HCT116 (cell line): ENCODE measurements around the gene DNAJC5.

Source experiments
- CBX3 ChIP-seq: IDR thresholded peaks from 2 replicates; pipeline ENCODE4 v1.6.1; 2012; ENCODE audit warnings: low read depth
- ELF1 ChIP-seq: IDR thresholded peaks from 2 replicates; pipeline ENCODE4 v1.6.1; 2012; ENCODE audit warnings: low read depth, borderline replicate concordance
- EZH2 ChIP-seq: fragments of 200-600 bp; sonication (generic); IDR thresholded peaks from 2 replicates; pipeline ENCODE4 v1.6.1; 2017; ENCODE audit warnings: antibody characterized with exemption, mixed run types
- YY1 ChIP-seq: IDR thresholded peaks from 2 replicates; pipeline ENCODE4 v1.6.1; 2011; ENCODE audit warnings: low read length, low read depth, moderate library complexity, mild to moderate bottlenecking; ENCODE audit not compliant: insufficient replicate concordance; ENCODE audit errors: extremely low read depth
- ZBTB33 ChIP-seq: IDR thresholded peaks from 2 replicates; pipeline ENCODE4 v1.6.1; 2011; ENCODE audit warnings: mild to moderate bottlenecking, low read length, moderate library complexity; ENCODE audit not compliant: insufficient replicate concordance; ENCODE audit errors: extremely low read depth
- TF ChIP-seq, protein P1 (sequence below), 3 experiments: fragments of 200-600 bp in 1 of 3; sonication (generic) in 1 of 3; IDR thresholded peaks in 2 of 3; conservative IDR thresholded peaks in 1 of 3; 2 replicates each; pipeline ENCODE4 v1.5.1; 2012 to 2017; ENCODE audit warnings: low read depth in 2 of 3, low read length in 2 of 3, antibody characterized with exemption in 1 of 3, borderline replicate concordance in 1 of 3, control low read depth in 1 of 3, mild to moderate bottlenecking in 1 of 3, mixed read lengths in 1 of 3, mixed run types in 1 of 3, moderate library complexity in 1 of 3; ENCODE audit not compliant: insufficient read depth in 1 of 3
- TF ChIP-seq, protein P2 (sequence below): IDR thresholded peaks from 2 replicates; pipeline ENCODE4 v1.6.1; 2012

DNA sequence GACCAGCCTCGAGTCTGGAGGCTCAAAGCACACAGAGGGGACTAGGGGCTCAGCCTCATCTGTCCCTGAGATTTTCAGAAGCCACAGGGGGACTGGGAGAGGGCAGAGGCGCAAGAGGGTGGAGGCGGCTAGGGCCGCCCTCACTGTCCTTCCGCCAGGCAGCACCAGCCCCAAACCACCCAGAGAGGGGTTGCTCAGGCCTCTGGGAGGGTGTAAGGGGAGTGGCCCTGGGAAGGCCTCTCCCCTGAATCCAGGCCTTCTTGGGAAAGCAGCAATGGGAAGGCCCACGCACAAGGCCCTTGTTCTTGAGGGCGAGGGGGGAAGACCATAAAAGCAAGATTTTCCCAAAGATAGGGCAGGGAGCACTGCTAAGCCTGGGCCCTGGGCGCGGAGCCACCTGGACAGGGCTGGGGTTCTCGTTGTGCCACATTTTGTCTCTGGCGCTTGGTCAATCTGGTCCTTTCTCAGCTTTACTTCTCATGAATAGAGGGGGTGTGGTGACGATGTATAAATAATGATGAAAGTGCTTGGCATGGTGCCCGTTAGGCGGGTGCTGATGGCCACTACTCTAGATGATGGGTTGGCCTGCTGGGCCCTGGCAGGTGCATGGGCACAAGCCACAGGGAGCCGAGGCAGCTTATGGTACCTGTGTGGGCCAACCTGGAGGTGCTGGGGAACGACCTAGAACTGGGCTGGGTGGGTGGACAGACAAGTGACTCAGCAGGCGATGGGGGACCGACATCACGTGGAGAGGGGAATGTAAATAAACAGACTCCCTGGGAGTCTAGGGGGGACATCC is 79.7 kb downstream of the DNAJC5 start:
- no peak for TF ChIP-seq ZBTB33
- TF ChIP-seq CBX3 = no peak
- no peak for TF ChIP-seq EZH2
- no peak for TF ChIP-seq ELF1
- TF ChIP-seq, protein P1, sequence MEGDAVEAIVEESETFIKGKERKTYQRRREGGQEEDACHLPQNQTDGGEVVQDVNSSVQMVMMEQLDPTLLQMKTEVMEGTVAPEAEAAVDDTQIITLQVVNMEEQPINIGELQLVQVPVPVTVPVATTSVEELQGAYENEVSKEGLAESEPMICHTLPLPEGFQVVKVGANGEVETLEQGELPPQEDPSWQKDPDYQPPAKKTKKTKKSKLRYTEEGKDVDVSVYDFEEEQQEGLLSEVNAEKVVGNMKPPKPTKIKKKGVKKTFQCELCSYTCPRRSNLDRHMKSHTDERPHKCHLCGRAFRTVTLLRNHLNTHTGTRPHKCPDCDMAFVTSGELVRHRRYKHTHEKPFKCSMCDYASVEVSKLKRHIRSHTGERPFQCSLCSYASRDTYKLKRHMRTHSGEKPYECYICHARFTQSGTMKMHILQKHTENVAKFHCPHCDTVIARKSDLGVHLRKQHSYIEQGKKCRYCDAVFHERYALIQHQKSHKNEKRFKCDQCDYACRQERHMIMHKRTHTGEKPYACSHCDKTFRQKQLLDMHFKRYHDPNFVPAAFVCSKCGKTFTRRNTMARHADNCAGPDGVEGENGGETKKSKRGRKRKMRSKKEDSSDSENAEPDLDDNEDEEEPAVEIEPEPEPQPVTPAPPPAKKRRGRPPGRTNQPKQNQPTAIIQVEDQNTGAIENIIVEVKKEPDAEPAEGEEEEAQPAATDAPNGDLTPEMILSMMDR (IDR thresholded peaks at IDR 0.05 in 2 of 3, conservative IDR thresholded peaks at IDR 0.05 in 1 of 3; ENCODE audit: borderline replicate concordance in 1 of 3, insufficient read depth in 1 of 3, low read depth in 2 of 3, low read length in 2 of 3) = no peak
- TF ChIP-seq, protein P2, sequence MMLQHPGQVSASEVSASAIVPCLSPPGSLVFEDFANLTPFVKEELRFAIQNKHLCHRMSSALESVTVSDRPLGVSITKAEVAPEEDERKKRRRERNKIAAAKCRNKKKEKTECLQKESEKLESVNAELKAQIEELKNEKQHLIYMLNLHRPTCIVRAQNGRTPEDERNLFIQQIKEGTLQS = no peak
- TF ChIP-seq YY1 = no peak
